ENCODE data around the gene CELA2A. TPM values are rescaled to one million over a fixed set of nuclear protein-coding genes. Genes with fewer than 3 reads are reported as not detected.

Gene CELA2A
- total RNA-seq, 5 donors from 2014 or later (not counting 1 experiment from before 2014, with no cell fraction given) = 1.3 to 1.8 (median 1.5) TPM; not detected in 2

DNA sequence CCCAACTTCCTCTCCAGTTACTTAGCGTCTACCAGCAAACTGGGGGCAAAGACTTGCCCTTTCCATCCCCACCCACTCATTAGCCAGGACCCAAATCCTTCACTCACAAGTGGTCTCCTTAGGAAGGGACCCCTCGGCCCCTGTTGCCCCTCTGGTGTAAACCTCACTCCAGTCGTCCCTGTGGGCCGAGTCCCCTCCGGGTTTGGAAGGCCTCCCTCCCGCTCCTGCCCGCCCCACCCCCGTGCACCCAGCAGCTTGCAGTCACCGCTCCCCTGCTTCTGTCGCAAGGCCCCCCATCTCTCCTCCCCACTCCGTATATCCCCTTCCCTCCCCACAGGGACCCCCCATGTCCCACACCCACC, 45.7 kb upstream of the CELA2A start:
- Mint-ChIP-seq H3K4me3 (peak overlapping the region; percentile 86 to 95 (median 91)), H3K27me3 (no peaks in the 10 kb centered on the region), H3K36me3 (peaks cover 7% of the 10 kb centered on the region), H3K9me3 (no peaks in the 10 kb centered on the region), H3K4me1 (peaks cover 49 to 72% (median 62%) of the 10 kb centered on the region in 3 donors), H3K27ac (peak overlapping the region; percentile 77 to 79)
- CTCF ChIA-PET = no interaction called here
- no peak for DNase-seq
- POLR2A ChIA-PET = interaction anchor here (0.5 to 0.7 kb wide), 3 partner anchors 26 to 424 kb away, joined by 4 to 5 read pairs (median 4); no protein-coding TSS in a partner anchor
- H3K9me3 ChIP-seq = no peaks in the 10 kb centered on the region
- peak overlapping the region; percentile 87 for H3K27ac ChIP-seq (ENCODE audit: low read length)
- ATAC-seq (replicated peaks in 1 of 4) = no peak
- peak overlapping the region; percentile 74 to 91 for H3K4me3 ChIP-seq (ENCODE audit: control insufficient read depth in 1 of 2, extremely low read depth in 1 of 2, low read length in 1 of 2)
- H3K27me3 ChIP-seq (replicated peaks in 1 of 2; ENCODE audit: control insufficient read depth in 2 of 2, extremely low read depth in 1 of 2, insufficient read depth in 2 of 2, low read length in 1 of 2) = peaks cover 0 to 6% of the 10 kb centered on the region in 2 experiments
- 12% methylated on average over 10 of the region's 11 CpGs for WGBS (ENCODE audit: insufficient coverage)
- peaks cover 11 to 80% of the 10 kb centered on the region in 2 experiments for H3K4me1 ChIP-seq (ENCODE audit: control insufficient read depth in 1 of 2, extremely low read depth in 1 of 2, insufficient read depth in 2 of 2, low read length in 2 of 2)
- H3K36me3 ChIP-seq (ENCODE audit: control insufficient read depth in 2 of 2, extremely low read depth in 1 of 2, insufficient read depth in 1 of 2, low read length in 1 of 2) = peaks cover 5 to 20% of the 10 kb centered on the region in 2 donors

DNA sequence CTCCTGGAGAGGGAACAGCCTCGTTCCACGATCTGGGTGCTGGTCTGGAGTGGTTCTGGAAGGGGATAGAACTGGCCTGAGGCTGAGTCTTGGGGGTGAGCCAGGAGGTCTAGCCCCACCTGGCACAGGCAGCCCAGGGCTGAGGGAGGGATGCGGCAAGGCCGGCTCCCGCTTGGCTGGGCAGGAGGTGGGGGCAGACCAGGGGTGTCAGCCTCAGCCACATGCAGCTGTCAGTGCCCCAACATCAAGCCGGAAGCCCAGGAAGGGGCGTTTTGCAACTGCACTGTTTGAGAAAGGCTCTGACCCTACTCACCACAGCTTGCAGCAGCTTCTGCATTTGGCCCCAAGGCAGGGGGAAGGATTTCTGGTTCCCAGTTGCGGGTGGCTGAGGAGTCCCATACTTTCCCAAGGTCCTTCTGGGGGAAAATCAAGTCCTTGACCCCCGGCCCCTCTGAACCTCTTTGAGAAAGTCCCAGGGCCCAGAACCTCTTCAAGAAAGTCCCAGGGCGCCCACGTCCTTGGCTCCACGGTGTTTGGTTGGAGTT, 44.9 kb upstream of the CELA2A start:
- Mint-ChIP-seq H3K27me3 (no peaks in the 10 kb centered on the region), H3K4me3 (peak overlapping the region; percentile 86 to 95 (median 91)), H3K9me3 (no peaks in the 10 kb centered on the region), H3K4me1 (peaks cover 57 to 77% (median 69%) of the 10 kb centered on the region in 3 donors), H3K27ac (peak overlapping the region; percentile 79), H3K36me3 (peaks cover 7% of the 10 kb centered on the region)
- Histone ChIP-seq H3K27me3 (replicated peaks in 1 of 2; ENCODE audit: control insufficient read depth in 2 of 2, extremely low read depth in 1 of 2, insufficient read depth in 2 of 2, low read length in 1 of 2) (peaks cover 0 to 6% of the 10 kb centered on the region in 2 experiments), H3K27ac (ENCODE audit: low read length) (peak overlapping the region; percentile 87), H3K9me3 (no peaks in the 10 kb centered on the region), H3K4me1 (ENCODE audit: control insufficient read depth in 1 of 2, extremely low read depth in 1 of 2, insufficient read depth in 2 of 2, low read length in 2 of 2) (peaks cover 11 to 82% of the 10 kb centered on the region in 2 experiments), H3K4me3 (ENCODE audit: control insufficient read depth in 1 of 2, extremely low read depth in 1 of 2, low read length in 1 of 2) (peak overlapping the region; percentile 38 to 91), H3K36me3 (ENCODE audit: control insufficient read depth in 2 of 2, extremely low read depth in 1 of 2, insufficient read depth in 1 of 2, low read length in 1 of 2) (peaks cover 5 to 20% of the 10 kb centered on the region in 2 donors)
- DNase-seq (peak in 31 of 35 experiments; percentile 29 to 75 (median 47)), ATAC-seq (replicated peaks in 1 of 4) (peak in 1 of 4 experiments; percentile 33)
- ChIA-PET CTCF (interaction anchor here in 1 of 2 donors (0.7 to 1.1 kb wide), 3 partner anchors 20 to 163 kb away, joined by 3 read pairs; no protein-coding TSS in a partner anchor), POLR2A (interaction anchor here (0.6 to 0.7 kb wide), 4 partner anchors 18 to 69 kb away, joined by 3 to 5 read pairs (median 4); no protein-coding TSS in a partner anchor)
- WGBS (ENCODE audit: insufficient coverage) = 13% methylated on average over 3 of the region's 12 CpGs

DNA sequence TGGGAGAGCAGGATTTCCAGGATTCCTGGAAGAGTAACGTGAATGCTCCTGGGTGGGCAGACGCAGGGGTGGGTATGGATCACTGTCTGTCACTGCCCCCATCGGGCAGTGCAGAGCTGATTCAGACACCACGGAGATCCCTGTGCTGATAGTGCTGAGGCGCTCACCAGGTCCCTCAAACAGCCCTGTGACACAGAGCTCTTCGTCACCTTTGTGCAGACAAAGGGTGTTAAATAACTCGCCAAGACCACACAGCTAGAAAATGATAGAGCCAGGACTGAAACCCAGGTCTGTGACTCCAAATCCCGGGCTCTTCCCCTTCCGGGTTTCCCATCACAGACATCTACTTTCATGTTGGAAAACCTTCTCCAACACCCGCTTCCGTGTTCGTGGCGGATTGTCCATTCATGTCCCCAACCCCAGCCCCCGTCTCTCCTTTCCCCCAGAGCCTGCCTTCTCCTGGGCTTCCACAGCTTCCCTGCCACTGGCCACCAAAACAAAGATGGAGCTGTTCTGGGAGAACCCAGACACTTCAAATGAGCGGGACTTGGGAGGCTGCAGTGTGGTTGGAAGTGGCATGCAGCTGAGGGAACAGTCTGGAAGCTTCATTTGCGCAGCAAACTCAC, 44.2 kb upstream of the CELA2A start:
- Mint-ChIP-seq H3K4me1 (peaks cover 64 to 77% (median 69%) of the 10 kb centered on the region in 3 donors), H3K36me3 (peaks cover 7% of the 10 kb centered on the region), H3K27me3 (no peaks in the 10 kb centered on the region), H3K4me3 (peak overlapping the region; percentile 86 to 95 (median 91)), H3K27ac (peak overlapping the region; percentile 69 to 79), H3K9me3 (no peaks in the 10 kb centered on the region)
- CTCF ChIA-PET = interaction anchor here in 1 of 2 donors (0.9 to 1.1 kb wide), 2 partner anchors 89 to 163 kb away, joined by 3 read pairs; no protein-coding TSS in a partner anchor
- Histone ChIP-seq H3K4me1 (ENCODE audit: control insufficient read depth in 1 of 2, extremely low read depth in 1 of 2, insufficient read depth in 2 of 2, low read length in 2 of 2) (peaks cover 15 to 82% of the 10 kb centered on the region in 2 experiments), H3K36me3 (ENCODE audit: control insufficient read depth in 2 of 2, extremely low read depth in 1 of 2, insufficient read depth in 1 of 2, low read length in 1 of 2) (peaks cover 5 to 20% of the 10 kb centered on the region in 2 donors), H3K4me3 (ENCODE audit: control insufficient read depth in 1 of 2, extremely low read depth in 1 of 2, low read length in 1 of 2) (peak overlapping the region in 1 of 2 donors; percentile 91), H3K27me3 (replicated peaks in 1 of 2; ENCODE audit: control insufficient read depth in 2 of 2, extremely low read depth in 1 of 2, insufficient read depth in 2 of 2, low read length in 1 of 2) (peaks cover 0 to 6% of the 10 kb centered on the region in 2 experiments), H3K27ac (ENCODE audit: low read length) (peak overlapping the region; percentile 87), H3K9me3 (no peaks in the 10 kb centered on the region)
- POLR2A ChIA-PET = interaction anchor here in 1 of 2 donors (0.6 to 0.7 kb wide), 4 partner anchors 25 to 1682 kb away, joined by 3 to 8 read pairs (median 4); no protein-coding TSS in a partner anchor
- ATAC-seq (replicated peaks in 1 of 4) = peak in 1 of 4 experiments; percentile 36
- DNase-seq = peak in 26 of 35 experiments; percentile 21 to 73 (median 44)
- 54% methylated on average over 12 of the region's 16 CpGs for WGBS (ENCODE audit: insufficient coverage)

DNA sequence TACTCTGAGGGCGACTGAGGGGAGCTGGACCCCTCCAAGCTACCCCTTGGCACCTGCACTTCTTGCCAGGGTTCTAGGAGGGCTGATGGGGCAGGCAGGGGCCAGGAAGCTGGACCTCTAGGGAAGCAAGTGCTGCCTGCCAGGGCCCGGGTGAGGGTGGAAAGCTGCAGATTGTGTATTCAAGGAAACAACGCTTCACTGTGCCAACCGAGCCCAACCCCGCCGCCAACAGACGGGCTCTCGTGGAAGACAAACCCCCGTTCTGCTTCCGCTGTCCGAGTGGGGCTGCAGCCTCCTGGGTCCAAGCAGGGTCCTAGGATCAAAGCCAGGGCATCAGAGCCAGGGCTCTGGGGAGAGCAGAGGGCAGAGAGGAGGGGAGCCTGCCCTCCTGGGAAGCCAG, 43.7 kb upstream of the CELA2A start:
- ChIA-PET POLR2A (interaction anchor here in 1 of 2 donors (0.6 kb wide), 2 partner anchors 25 to 1682 kb away, joined by 4 to 8 read pairs; no protein-coding TSS in a partner anchor), CTCF (interaction anchor here in 1 of 2 donors (0.9 to 1.1 kb wide), 2 partner anchors 89 to 164 kb away, joined by 3 read pairs; no protein-coding TSS in a partner anchor)
- Histone ChIP-seq H3K4me1 (ENCODE audit: control insufficient read depth in 1 of 2, extremely low read depth in 1 of 2, insufficient read depth in 2 of 2, low read length in 2 of 2) (peaks cover 16 to 83% of the 10 kb centered on the region in 2 experiments), H3K27ac (ENCODE audit: low read length) (peak overlapping the region; percentile 87), H3K36me3 (ENCODE audit: control insufficient read depth in 2 of 2, extremely low read depth in 1 of 2, insufficient read depth in 1 of 2, low read length in 1 of 2) (peaks cover 5 to 20% of the 10 kb centered on the region in 2 donors), H3K4me3 (ENCODE audit: control insufficient read depth in 1 of 2, extremely low read depth in 1 of 2, low read length in 1 of 2) (peak overlapping the region in 1 of 2 donors; percentile 91), H3K9me3 (no peaks in the 10 kb centered on the region), H3K27me3 (replicated peaks in 1 of 2; ENCODE audit: control insufficient read depth in 2 of 2, extremely low read depth in 1 of 2, insufficient read depth in 2 of 2, low read length in 1 of 2) (peaks cover 0 to 6% of the 10 kb centered on the region in 2 experiments)
- H3K27ac Mint-ChIP-seq = peak overlapping the region; percentile 69 to 79
- no peak for ATAC-seq (replicated peaks in 1 of 4)
- peaks cover 68 to 81% (median 73%) of the 10 kb centered on the region in 3 donors for H3K4me1 Mint-ChIP-seq
- H3K9me3 Mint-ChIP-seq = no peaks in the 10 kb centered on the region
- peak in 1 of 35 experiments; percentile 1 for DNase-seq
- no peaks in the 10 kb centered on the region for H3K27me3 Mint-ChIP-seq
- peak overlapping the region; percentile 86 to 95 (median 91) for H3K4me3 Mint-ChIP-seq
- 97% methylated on average over 8 of the region's 11 CpGs for WGBS (ENCODE audit: insufficient coverage)
- H3K36me3 Mint-ChIP-seq = peaks cover 7% of the 10 kb centered on the region

DNA sequence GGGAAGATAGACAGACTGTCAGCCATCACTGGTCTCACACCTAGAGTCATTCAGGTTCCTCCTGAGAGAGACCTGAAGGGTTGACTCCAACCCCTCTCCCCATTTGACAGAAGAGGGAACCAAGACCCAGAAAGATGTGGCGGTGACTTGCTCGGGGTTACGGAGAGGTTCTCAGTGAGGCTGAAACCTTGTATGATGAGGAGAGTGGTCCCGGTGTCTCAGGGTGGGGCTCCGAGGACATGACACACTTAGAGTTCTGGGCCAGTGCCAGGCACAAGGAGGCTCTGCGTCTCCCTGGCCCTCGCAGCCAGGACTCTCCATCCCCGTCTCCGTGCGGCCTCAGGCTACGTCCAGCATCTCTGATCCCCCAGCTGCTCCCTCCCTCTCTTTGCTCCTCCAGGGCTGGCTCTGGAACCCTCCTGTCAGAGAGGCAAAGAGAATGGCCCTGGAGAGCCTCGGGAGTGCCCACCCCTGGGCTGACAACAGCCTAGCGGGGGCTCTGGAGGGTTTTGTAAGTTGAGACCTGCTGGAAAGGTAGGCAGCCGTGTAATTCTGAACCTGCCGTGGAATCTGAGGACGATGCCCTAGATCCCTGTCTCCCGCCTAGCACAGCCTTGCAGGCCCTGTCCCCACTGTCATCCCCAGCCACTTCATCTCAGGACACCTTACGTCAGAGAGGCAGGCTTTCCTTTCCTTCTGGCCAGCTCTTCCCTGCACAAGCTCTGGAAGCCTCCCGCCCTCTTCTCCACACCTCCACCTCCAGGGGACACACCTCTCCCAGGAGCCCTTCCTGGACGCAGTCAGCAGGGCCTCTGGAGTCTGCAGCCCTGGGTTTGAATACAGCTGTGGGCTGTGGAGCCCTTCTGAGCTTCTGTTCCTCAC, 42.7 kb upstream of the CELA2A start:
- Mint-ChIP-seq H3K9me3 (no peaks in the 10 kb centered on the region), H3K36me3 (peaks cover 7% of the 10 kb centered on the region), H3K27ac (peak overlapping the region; percentile 62 to 69), H3K4me1 (peaks cover 72 to 84% (median 73%) of the 10 kb centered on the region in 3 donors), H3K27me3 (no peaks in the 10 kb centered on the region), H3K4me3 (peak overlapping the region in 2 of 3 donors; percentile 18 to 21)
- Histone ChIP-seq H3K36me3 (ENCODE audit: control insufficient read depth in 2 of 2, extremely low read depth in 1 of 2, insufficient read depth in 1 of 2, low read length in 1 of 2) (peaks cover 6 to 20% of the 10 kb centered on the region in 2 donors), H3K27me3 (replicated peaks in 1 of 2; ENCODE audit: control insufficient read depth in 2 of 2, extremely low read depth in 1 of 2, insufficient read depth in 2 of 2, low read length in 1 of 2) (peaks cover 0 to 5% of the 10 kb centered on the region in 2 experiments), H3K27ac (ENCODE audit: low read length) (peak overlapping the region; percentile 87), H3K4me1 (ENCODE audit: control insufficient read depth in 1 of 2, extremely low read depth in 1 of 2, insufficient read depth in 2 of 2, low read length in 2 of 2) (peaks cover 16 to 84% of the 10 kb centered on the region in 2 experiments), H3K9me3 (no peaks in the 10 kb centered on the region), H3K4me3 (ENCODE audit: control insufficient read depth in 1 of 2, extremely low read depth in 1 of 2, low read length in 1 of 2) (no peak overlapping the region)
- POLR2A ChIA-PET = no interaction called here
- DNase-seq (peak in 1 of 35 experiments; percentile 2), ATAC-seq (replicated peaks in 1 of 4) (no peak)
- CTCF ChIA-PET = no interaction called here
- WGBS (ENCODE audit: insufficient coverage) = 100% methylated on average over 9 of the region's 20 CpGs
